GM13977 (cell line): ENCODE data around the gene TMEM41A.

Experiments
- DNase-seq: peaks from one replicate; pipeline ENCODE4 v3.0.0; 2012; ENCODE audit warnings: low spot score
- in situ Hi-C: fragments of 300-500 bp; cut with MboI; formaldehyde crosslinking; loops from one replicate; pipeline ENCODE4 v1.12.0; 2022; ENCODE audit warnings: low sequenced_read_pairs, low pct_unique_long_range_greater_than_20kb, mixed read lengths, inconsistent platforms; ENCODE audit not compliant: unreplicated experiment
- TF ChIP-seq, protein P1 (sequence below): IDR thresholded peaks from 2 replicates; pipeline ENCODE4 v1.5.1; 2012; ENCODE audit warnings: mild to moderate bottlenecking, control low read depth; ENCODE audit not compliant: insufficient read depth; ENCODE audit errors: extremely low read depth, missing control alignments

The TMEM41A gene

DNA sequence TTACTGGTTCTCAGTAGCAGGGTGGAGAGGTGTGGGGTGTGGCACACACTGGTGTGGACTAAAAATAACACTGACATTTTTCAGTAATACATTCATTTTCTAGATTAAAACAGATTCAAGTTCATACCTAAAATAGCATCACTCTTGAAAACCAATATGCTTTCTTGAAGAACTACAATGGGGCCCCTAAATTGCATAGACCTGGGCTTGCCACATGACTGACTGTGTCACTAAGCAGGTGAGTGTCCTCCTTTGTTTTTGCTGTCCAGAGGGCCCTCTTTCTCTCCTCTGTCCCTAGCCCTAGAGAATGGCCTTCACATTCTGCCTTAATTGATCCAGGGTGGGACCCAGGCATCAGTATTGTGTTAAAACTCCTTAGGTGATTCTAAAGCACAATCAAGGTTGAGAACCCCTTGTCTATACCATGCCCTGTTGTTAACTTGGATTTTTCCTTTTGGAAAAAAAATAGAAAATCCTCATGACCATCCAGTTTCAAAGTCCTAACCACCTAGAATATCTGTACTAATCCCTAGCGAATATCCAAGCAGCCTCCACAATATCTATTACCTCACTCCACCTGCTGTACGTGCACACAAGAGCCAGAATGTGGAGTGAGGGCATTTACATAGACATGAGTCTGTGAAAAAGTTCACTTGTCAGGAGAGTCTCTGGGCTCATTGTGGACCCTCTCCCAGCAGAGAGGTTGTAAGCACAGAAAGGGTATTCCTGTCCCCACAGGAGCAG is 18.7 kb upstream of the TMEM41A start:
- in situ Hi-C loops = no loop called here
- TF ChIP-seq, protein P1, sequence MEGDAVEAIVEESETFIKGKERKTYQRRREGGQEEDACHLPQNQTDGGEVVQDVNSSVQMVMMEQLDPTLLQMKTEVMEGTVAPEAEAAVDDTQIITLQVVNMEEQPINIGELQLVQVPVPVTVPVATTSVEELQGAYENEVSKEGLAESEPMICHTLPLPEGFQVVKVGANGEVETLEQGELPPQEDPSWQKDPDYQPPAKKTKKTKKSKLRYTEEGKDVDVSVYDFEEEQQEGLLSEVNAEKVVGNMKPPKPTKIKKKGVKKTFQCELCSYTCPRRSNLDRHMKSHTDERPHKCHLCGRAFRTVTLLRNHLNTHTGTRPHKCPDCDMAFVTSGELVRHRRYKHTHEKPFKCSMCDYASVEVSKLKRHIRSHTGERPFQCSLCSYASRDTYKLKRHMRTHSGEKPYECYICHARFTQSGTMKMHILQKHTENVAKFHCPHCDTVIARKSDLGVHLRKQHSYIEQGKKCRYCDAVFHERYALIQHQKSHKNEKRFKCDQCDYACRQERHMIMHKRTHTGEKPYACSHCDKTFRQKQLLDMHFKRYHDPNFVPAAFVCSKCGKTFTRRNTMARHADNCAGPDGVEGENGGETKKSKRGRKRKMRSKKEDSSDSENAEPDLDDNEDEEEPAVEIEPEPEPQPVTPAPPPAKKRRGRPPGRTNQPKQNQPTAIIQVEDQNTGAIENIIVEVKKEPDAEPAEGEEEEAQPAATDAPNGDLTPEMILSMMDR = no peak

DNA sequence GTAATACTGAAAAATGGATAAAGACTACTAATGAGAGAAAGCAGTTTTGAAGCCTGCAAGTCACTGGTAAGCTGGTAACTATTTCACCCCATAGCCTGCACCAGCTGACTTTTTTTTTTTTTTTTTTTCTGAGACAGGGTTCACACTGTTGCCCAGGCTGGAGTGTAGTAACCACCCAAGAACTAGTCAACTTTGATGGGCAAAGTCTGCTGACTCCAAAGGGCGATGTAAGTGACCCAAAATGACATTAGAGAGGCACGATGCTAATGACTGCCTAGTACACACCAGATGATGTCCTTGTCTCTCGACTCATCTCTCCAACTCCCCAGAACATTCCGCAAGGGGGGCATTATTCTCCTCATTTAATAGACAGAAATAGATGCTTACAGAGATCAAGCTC is 12.9 kb upstream of the TMEM41A start:
- TF ChIP-seq, protein P1 = no peak
- in situ Hi-C loops = no loop called here
- no peak for DNase-seq

More for the DNA sequence above, 18.7 kb upstream of the TMEM41A start:
- no peak for DNase-seq

DNA sequence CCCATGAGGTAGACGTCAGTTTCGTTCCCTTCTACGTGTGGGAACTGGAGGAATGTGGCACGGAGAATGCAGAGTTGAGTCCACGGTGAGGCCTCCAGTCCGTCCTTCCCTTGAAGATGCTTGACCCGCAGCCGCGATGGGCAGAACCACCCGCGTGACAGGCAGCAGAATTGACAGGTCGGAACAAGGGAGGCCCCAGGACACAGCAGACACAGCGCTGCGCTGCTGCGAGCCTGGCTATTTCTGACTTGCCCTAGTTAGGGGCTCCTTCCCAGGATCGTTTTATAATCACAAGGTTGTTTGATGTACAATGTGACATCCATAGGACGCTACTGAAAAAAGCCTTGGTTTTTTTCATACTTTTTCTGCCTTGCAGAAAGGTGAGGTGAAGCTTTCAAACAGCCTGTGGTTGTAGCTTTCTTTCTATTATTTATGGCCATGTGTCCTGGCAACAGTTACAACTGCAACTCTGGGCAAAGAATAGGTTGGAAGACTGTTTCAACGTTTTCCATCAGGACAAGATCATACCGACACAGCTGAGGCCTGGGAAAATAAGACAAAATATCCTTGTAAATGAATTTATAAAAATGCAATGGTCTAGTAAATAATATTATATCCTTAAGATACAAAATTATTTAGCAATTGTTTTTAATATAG is 9.6 kb upstream of the TMEM41A start:
- no peak for DNase-seq
- in situ Hi-C loops = no loop called here
- TF ChIP-seq, protein P1 = no peak

DNA sequence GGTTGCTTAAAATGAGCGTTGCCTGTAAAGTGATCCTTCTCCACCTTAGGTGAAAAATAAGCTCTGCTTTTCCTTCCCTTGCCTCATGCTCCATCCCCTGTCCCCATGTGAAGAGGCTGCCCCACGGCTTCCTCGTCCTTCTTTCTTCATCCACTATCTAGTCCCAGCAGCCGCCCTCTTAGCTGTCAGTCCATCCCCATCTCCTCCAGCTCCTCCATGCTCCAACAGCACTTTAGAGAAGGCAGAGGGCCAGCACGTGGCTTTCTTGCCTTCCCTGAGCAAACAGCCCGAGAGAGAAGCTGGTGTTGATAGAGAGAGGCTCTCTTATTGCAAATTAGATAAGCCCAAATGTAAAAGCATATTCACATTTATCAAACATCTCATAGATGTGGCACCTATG is 9.0 kb upstream of the TMEM41A start:
- no peak for DNase-seq
- in situ Hi-C loops = no loop called here
- TF ChIP-seq, protein P1 = no peak

DNA sequence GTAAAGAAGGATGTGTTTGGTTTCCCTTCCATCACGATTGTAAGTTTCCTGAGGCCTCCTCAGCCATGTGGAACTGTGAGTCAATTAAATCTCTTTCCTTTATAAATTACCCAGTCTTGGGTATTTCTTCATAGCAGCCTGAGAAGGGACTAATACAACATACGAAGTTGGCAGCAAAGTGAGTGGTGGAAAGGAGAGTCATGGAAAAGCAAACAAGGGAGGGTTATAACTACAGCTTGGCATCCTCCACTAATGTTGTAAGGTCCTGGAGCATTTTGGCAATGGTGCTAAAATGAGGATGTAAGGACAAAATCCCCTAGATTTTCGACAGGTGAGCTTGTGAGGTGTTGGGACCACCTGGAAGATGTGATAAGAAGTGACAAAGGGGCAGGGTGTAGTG is 5.8 kb upstream of the TMEM41A start:
- in situ Hi-C loops = no loop called here
- DNase-seq = no peak
- TF ChIP-seq, protein P1 = no peak

DNA sequence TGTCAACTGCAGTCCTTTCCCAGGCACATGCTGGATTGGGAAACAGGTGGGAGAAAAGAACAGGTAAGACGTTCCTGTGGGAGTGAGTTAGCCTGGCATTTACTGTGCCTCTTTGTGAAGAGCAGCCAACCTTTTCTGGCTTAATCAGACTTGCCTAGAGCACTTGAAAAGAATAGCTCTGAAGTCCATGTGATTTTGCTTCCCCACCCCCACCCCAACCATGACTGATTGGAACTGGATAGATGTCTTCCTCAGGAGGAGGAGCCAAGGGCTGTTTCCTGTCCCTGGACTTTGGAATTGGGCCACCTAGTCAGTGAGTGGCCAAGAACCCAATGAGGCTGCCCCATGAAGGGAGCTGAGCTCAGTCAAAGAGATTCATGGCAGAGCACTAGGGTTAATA is 4.7 kb upstream of the TMEM41A start:
- DNase-seq = no peak
- TF ChIP-seq, protein P1 = no peak
- in situ Hi-C loops = no loop called here
